ENCODE data around the gene SLFN12L.
"Not testable (repeated sequence)": the region's sequence is repeated elsewhere in the genome, so short reads cannot be mapped to it uniquely, and the experiment has no call there.

Gene SLFN12L

GRCh38 chr17:35577830-35578196 is 40.3 kb upstream of the SLFN12L start:
- no peak overlapping the region for H4K8ac ChIP-seq (ENCODE audit: low read depth, low read length)
- no peaks in the 10 kb centered on the region for H3K36me3 ChIP-seq (ENCODE audit: control insufficient read depth, insufficient read depth, low read length)
- peak overlapping the region; percentile 89 for H3K56ac ChIP-seq (ENCODE audit: low read length)
- no peak overlapping the region for H2BK120ac ChIP-seq (ENCODE audit: low read depth, low read length)
- peak overlapping the region; percentile 10 for H4K5ac ChIP-seq (ENCODE audit: low read length)
- peak overlapping the region; percentile 57 for H3K4ac ChIP-seq (ENCODE audit: low read depth, low read length)
- H3K27me3 ChIP-seq (ENCODE audit: insufficient read depth, low read length, poor library complexity), result no peaks in the 10 kb centered on the region
- no CpG with 5 or more reads among the region's 8 CpGs for whole genome bisulfite sequencing (ENCODE audit: extremely low coverage, insufficient coverage, low lambda C conversion rate)
- no peaks in the 10 kb centered on the region for H3K79me2 ChIP-seq (ENCODE audit: control insufficient read depth, insufficient read depth, low read length)
- H3K4me3 ChIP-seq (ENCODE audit: low read length), result peak overlapping the region; percentile 57
- H3K4me1 ChIP-seq (ENCODE audit: control insufficient read depth, low read depth, low read length), result peaks cover 3% of the 10 kb centered on the region
- DNase-seq, result no peak
- no peak overlapping the region for H3K18ac ChIP-seq (ENCODE audit: low read length)
- no peak overlapping the region for H2BK5ac ChIP-seq (ENCODE audit: low read length)
- no peak overlapping the region for H3K27ac ChIP-seq (ENCODE audit: low read depth, low read length)
- H2AK5ac ChIP-seq (ENCODE audit: low read length), result no peak overlapping the region
- peaks cover 2% of the 10 kb centered on the region for H3K79me1 ChIP-seq (ENCODE audit: low read length)
- no peak overlapping the region for H2BK15ac ChIP-seq (replicated peaks; ENCODE audit: low read depth)
- no peak overlapping the region for H3K23ac ChIP-seq (ENCODE audit: low read length)
- H3K4me2 ChIP-seq (ENCODE audit: low read length), result peak overlapping the region; percentile 78
- peak overlapping the region; percentile 78 for H3K9ac ChIP-seq (ENCODE audit: low read length)

- no peak overlapping the region for H3K18ac ChIP-seq (ENCODE audit: low read length)
- H3K4me2 ChIP-seq (ENCODE audit: low read length), result no peak overlapping the region
- H3K27me3 ChIP-seq (ENCODE audit: insufficient read depth, low read length, poor library complexity), result no peaks in the 10 kb centered on the region
- peaks cover 3% of the 10 kb centered on the region for H3K4me1 ChIP-seq (ENCODE audit: control insufficient read depth, low read depth, low read length)
- no peak overlapping the region for H3K56ac ChIP-seq (ENCODE audit: low read length)
- WGBS (ENCODE audit: extremely low coverage, insufficient coverage, low lambda C conversion rate), result no CpG with 5 or more reads among the region's 3 CpGs
- H3K23ac ChIP-seq (ENCODE audit: low read length), result no peak overlapping the region
- DNase-seq, result no peak
- no peak overlapping the region for H4K8ac ChIP-seq (ENCODE audit: low read depth, low read length)
- H2AK5ac ChIP-seq (ENCODE audit: low read length), result no peak overlapping the region
- no peak overlapping the region for H3K4me3 ChIP-seq (ENCODE audit: low read length)
- no peak overlapping the region for H3K4ac ChIP-seq (ENCODE audit: low read depth, low read length)
- no peak overlapping the region for H2BK120ac ChIP-seq (ENCODE audit: low read depth, low read length)
- no peak overlapping the region for H2BK5ac ChIP-seq (ENCODE audit: low read length)
- no peaks in the 10 kb centered on the region for H3K79me2 ChIP-seq (ENCODE audit: control insufficient read depth, insufficient read depth, low read length)
- no peak overlapping the region for H2BK15ac ChIP-seq (replicated peaks; ENCODE audit: low read depth)
- H4K5ac ChIP-seq (ENCODE audit: low read length), result no peak overlapping the region
- no peaks in the 10 kb centered on the region for H3K36me3 ChIP-seq (ENCODE audit: control insufficient read depth, insufficient read depth, low read length)
- no peak overlapping the region for H3K27ac ChIP-seq (ENCODE audit: low read depth, low read length)
- peaks cover 2% of the 10 kb centered on the region for H3K79me1 ChIP-seq (ENCODE audit: low read length)
- H3K9ac ChIP-seq (ENCODE audit: low read length), result no peak overlapping the region
Measured at GRCh38 chr17:35575759-35576158, 38.3 kb upstream of the SLFN12L start.

GRCh38 chr17:35569405-35569804 is 31.9 kb upstream of the SLFN12L start:
- Histone ChIP-seq H3K56ac (ENCODE audit: low read length) (no peak overlapping the region), H3K27ac (ENCODE audit: low read depth, low read length) (no peak overlapping the region), H3K79me1 (ENCODE audit: low read length) (peaks cover 6% of the 10 kb centered on the region), H3K4ac (ENCODE audit: low read depth, low read length) (no peak overlapping the region), H3K27me3 (ENCODE audit: insufficient read depth, low read length, poor library complexity) (no peaks in the 10 kb centered on the region), H4K8ac (ENCODE audit: low read depth, low read length) (no peak overlapping the region), H3K36me3 (ENCODE audit: control insufficient read depth, insufficient read depth, low read length) (no peaks in the 10 kb centered on the region), H3K4me2 (ENCODE audit: low read length) (peak overlapping the region; percentile 18), H4K5ac (ENCODE audit: low read length) (no peak overlapping the region), H3K4me3 (ENCODE audit: low read length) (no peak overlapping the region), H3K9ac (ENCODE audit: low read length) (no peak overlapping the region), H2BK120ac (ENCODE audit: low read depth, low read length) (no peak overlapping the region), H3K23ac (ENCODE audit: low read length) (no peak overlapping the region), H3K4me1 (ENCODE audit: control insufficient read depth, low read depth, low read length) (no peaks in the 10 kb centered on the region), H2BK5ac (ENCODE audit: low read length) (no peak overlapping the region), H2BK15ac (replicated peaks; ENCODE audit: low read depth) (no peak overlapping the region), H3K79me2 (ENCODE audit: control insufficient read depth, insufficient read depth, low read length) (peaks cover 18% of the 10 kb centered on the region), H3K18ac (ENCODE audit: low read length) (no peak overlapping the region), H2AK5ac (ENCODE audit: low read length) (no peak overlapping the region)
- DNase-seq, result no peak
- WGBS (ENCODE audit: extremely low coverage, insufficient coverage, low lambda C conversion rate), result no CpG with 5 or more reads among the region's 2 CpGs

- no peak overlapping the region for H3K27ac ChIP-seq (ENCODE audit: low read depth, low read length)
- H3K23ac ChIP-seq (ENCODE audit: low read length), result no peak overlapping the region
- no peaks in the 10 kb centered on the region for H3K4me1 ChIP-seq (ENCODE audit: control insufficient read depth, low read depth, low read length)
- H3K36me3 ChIP-seq (ENCODE audit: control insufficient read depth, insufficient read depth, low read length), result no peaks in the 10 kb centered on the region
- H2BK15ac ChIP-seq (replicated peaks; ENCODE audit: low read depth), result no peak overlapping the region
- peaks cover 18% of the 10 kb centered on the region for H3K79me2 ChIP-seq (ENCODE audit: control insufficient read depth, insufficient read depth, low read length)
- no peak overlapping the region for H4K5ac ChIP-seq (ENCODE audit: low read length)
- no peak overlapping the region for H3K18ac ChIP-seq (ENCODE audit: low read length)
- H3K56ac ChIP-seq (ENCODE audit: low read length), result peak overlapping the region; percentile 92
- H3K4me2 ChIP-seq (ENCODE audit: low read length), result peak overlapping the region; percentile 18
- WGBS (ENCODE audit: extremely low coverage, insufficient coverage, low lambda C conversion rate), result no CpG with 5 or more reads among the region's 15 CpGs
- peaks cover 6% of the 10 kb centered on the region for H3K79me1 ChIP-seq (ENCODE audit: low read length)
- peak overlapping the region; percentile 57 for H3K4me3 ChIP-seq (ENCODE audit: low read length)
- peak; percentile 48 for DNase-seq
- no peaks in the 10 kb centered on the region for H3K27me3 ChIP-seq (ENCODE audit: insufficient read depth, low read length, poor library complexity)
- H3K9ac ChIP-seq (ENCODE audit: low read length), result peak overlapping the region; percentile 64
- H2BK120ac ChIP-seq (ENCODE audit: low read depth, low read length), result no peak overlapping the region
- H4K8ac ChIP-seq (ENCODE audit: low read depth, low read length), result no peak overlapping the region
- H2BK5ac ChIP-seq (ENCODE audit: low read length), result no peak overlapping the region
- no peak overlapping the region for H3K4ac ChIP-seq (ENCODE audit: low read depth, low read length)
- H2AK5ac ChIP-seq (ENCODE audit: low read length), result no peak overlapping the region
Measured at GRCh38 chr17:35568561-35568960, 31.1 kb upstream of the SLFN12L start.

- Histone ChIP-seq H3K79me2 (ENCODE audit: control insufficient read depth, insufficient read depth, low read length) (peaks cover 18% of the 10 kb centered on the region), H3K4me1 (ENCODE audit: control insufficient read depth, low read depth, low read length) (no peaks in the 10 kb centered on the region), H2BK5ac (ENCODE audit: low read length) (no peak overlapping the region), H3K27ac (ENCODE audit: low read depth, low read length) (no peak overlapping the region), H3K4ac (ENCODE audit: low read depth, low read length) (peak overlapping the region; percentile 20), H2AK5ac (ENCODE audit: low read length) (no peak overlapping the region), H3K27me3 (ENCODE audit: insufficient read depth, low read length, poor library complexity) (no peaks in the 10 kb centered on the region), H3K9ac (ENCODE audit: low read length) (no peak overlapping the region), H2BK15ac (replicated peaks; ENCODE audit: low read depth) (no peak overlapping the region), H3K18ac (ENCODE audit: low read length) (no peak overlapping the region), H3K4me2 (ENCODE audit: low read length) (no peak overlapping the region), H2BK120ac (ENCODE audit: low read depth, low read length) (no peak overlapping the region), H3K4me3 (ENCODE audit: low read length) (no peak overlapping the region), H3K79me1 (ENCODE audit: low read length) (peaks cover 6% of the 10 kb centered on the region), H4K8ac (ENCODE audit: low read depth, low read length) (no peak overlapping the region), H4K5ac (ENCODE audit: low read length) (peak overlapping the region; percentile 44), H3K56ac (ENCODE audit: low read length) (peak overlapping the region; percentile 59), H3K23ac (ENCODE audit: low read length) (no peak overlapping the region), H3K36me3 (ENCODE audit: control insufficient read depth, insufficient read depth, low read length) (no peaks in the 10 kb centered on the region)
- DNase-seq, result no peak
- WGBS (ENCODE audit: extremely low coverage, insufficient coverage, low lambda C conversion rate), result 100% methylated on average over 1 of the region's 11 CpGs
Measured at GRCh38 chr17:35566968-35567367, 29.5 kb upstream of the SLFN12L start.

GRCh38 chr17:35563181-35563580 is 25.7 kb upstream of the SLFN12L start:
- not testable (repeated sequence) for H3K4me3 ChIP-seq (ENCODE audit: low read length); H4K8ac ChIP-seq (ENCODE audit: low read depth, low read length); H2AK5ac ChIP-seq (ENCODE audit: low read length); H2BK120ac ChIP-seq (ENCODE audit: low read depth, low read length); H3K27me3 ChIP-seq (ENCODE audit: insufficient read depth, low read length, poor library complexity); H3K4me2 ChIP-seq (ENCODE audit: low read length); H3K9ac ChIP-seq (ENCODE audit: low read length); H3K36me3 ChIP-seq (ENCODE audit: control insufficient read depth, insufficient read depth, low read length); DNase-seq; H3K18ac ChIP-seq (ENCODE audit: low read length); H3K27ac ChIP-seq (ENCODE audit: low read depth, low read length); H2BK15ac ChIP-seq (replicated peaks; ENCODE audit: low read depth); H3K23ac ChIP-seq (ENCODE audit: low read length); H3K56ac ChIP-seq (ENCODE audit: low read length); H4K5ac ChIP-seq (ENCODE audit: low read length); H3K79me1 ChIP-seq (ENCODE audit: low read length); H2BK5ac ChIP-seq (ENCODE audit: low read length); H3K4me1 ChIP-seq (ENCODE audit: control insufficient read depth, low read depth, low read length); H3K79me2 ChIP-seq (ENCODE audit: control insufficient read depth, insufficient read depth, low read length); H3K4ac ChIP-seq (ENCODE audit: low read depth, low read length)
- no CpG with 5 or more reads among the region's 16 CpGs for WGBS (ENCODE audit: extremely low coverage, insufficient coverage, low lambda C conversion rate)

Data from mesendoderm (in vitro differentiated cells).